Measurements from ENCODE around the gene F3.

The F3 gene

DNA sequence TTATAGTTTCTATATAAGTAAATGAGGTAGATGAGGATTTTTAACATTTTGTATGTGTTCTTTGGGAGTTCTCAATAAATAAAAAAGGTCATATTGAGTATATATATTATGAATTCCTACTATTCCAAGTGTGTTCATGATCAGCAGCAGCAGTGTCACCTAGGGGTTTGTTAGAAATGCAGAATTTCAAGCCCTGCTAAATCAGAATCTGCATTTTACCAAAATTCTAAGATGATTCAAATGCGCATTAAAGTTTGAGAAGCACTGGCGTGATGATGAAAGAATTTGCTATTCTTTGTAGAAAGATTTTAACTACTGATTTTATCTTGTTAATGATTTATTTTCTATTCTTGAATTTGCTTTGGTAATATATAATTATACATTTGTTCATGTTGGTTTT, 28.7 kb downstream of the F3 start:
- H3K4me3 Mint-ChIP-seq, result no peak overlapping the region
- H3K9me3 Mint-ChIP-seq, result no peaks in the 10 kb centered on the region
- H3K4me1 Mint-ChIP-seq, result no peaks in the 10 kb centered on the region
- H3K27ac Mint-ChIP-seq (ENCODE audit: low read depth), result no peak overlapping the region
- peaks cover 15% of the 10 kb centered on the region for H3K36me3 Mint-ChIP-seq (ENCODE audit: insufficient read depth)
- H3K27me3 Mint-ChIP-seq, result no peaks in the 10 kb centered on the region
- DNase-seq (ENCODE audit: low spot score in 2 of 2) (no peak), ATAC-seq (replicated peaks; ENCODE audit: extremely low read depth, poor library complexity, severe bottlenecking) (no peak)

DNA sequence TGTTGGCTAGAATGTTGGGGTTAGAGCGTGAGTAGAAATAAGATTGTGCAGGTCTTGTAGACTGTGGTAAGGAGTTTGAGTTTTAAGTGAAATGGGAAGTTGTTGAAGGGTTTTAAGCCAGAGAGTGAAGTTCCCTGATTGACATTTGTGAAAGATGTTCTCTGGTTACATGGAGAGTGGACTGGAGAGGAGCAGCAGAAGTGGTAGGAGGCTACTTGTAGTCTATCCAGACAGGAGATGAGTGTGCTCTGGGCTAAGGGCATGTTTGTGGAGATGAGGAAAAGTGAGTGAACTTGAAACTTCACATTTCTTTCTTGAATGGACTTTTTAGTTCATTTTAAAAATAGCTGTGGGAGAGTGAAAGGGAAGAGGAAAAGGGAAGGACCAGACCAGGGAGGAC, 37.0 kb downstream of the F3 start:
- Mint-ChIP-seq H3K36me3 (ENCODE audit: insufficient read depth) (peaks cover 40% of the 10 kb centered on the region), H3K27me3 (no peaks in the 10 kb centered on the region), H3K27ac (ENCODE audit: low read depth) (peak overlapping the region; percentile 15), H3K4me3 (no peak overlapping the region), H3K9me3 (no peaks in the 10 kb centered on the region), H3K4me1 (no peaks in the 10 kb centered on the region)
- no peak for DNase-seq (ENCODE audit: low spot score in 2 of 2)
- no peak for ATAC-seq (replicated peaks; ENCODE audit: extremely low read depth, poor library complexity, severe bottlenecking)

GRCh38 chr1:94503153-94503552, 38.4 kb downstream of the F3 start:
- Mint-ChIP-seq H3K27me3 (no peaks in the 10 kb centered on the region), H3K4me3 (no peak overlapping the region), H3K36me3 (ENCODE audit: insufficient read depth) (peaks cover 37% of the 10 kb centered on the region), H3K4me1 (no peaks in the 10 kb centered on the region), H3K9me3 (no peaks in the 10 kb centered on the region), H3K27ac (ENCODE audit: low read depth) (no peak overlapping the region)
- DNase-seq (ENCODE audit: low spot score in 2 of 2) (no peak), ATAC-seq (replicated peaks; ENCODE audit: extremely low read depth, poor library complexity, severe bottlenecking) (no peak)

GRCh38 chr1:94501935-94502334, 39.6 kb downstream of the F3 start:
- H3K27me3 Mint-ChIP-seq, result no peaks in the 10 kb centered on the region
- DNase-seq (ENCODE audit: low spot score in 2 of 2) (no peak), ATAC-seq (replicated peaks; ENCODE audit: extremely low read depth, poor library complexity, severe bottlenecking) (no peak)
- H3K9me3 Mint-ChIP-seq, result no peaks in the 10 kb centered on the region
- no peak overlapping the region for H3K4me3 Mint-ChIP-seq
- H3K36me3 Mint-ChIP-seq (ENCODE audit: insufficient read depth), result peaks cover 39% of the 10 kb centered on the region
- H3K27ac Mint-ChIP-seq (ENCODE audit: low read depth), result no peak overlapping the region
- no peaks in the 10 kb centered on the region for H3K4me1 Mint-ChIP-seq

DNA sequence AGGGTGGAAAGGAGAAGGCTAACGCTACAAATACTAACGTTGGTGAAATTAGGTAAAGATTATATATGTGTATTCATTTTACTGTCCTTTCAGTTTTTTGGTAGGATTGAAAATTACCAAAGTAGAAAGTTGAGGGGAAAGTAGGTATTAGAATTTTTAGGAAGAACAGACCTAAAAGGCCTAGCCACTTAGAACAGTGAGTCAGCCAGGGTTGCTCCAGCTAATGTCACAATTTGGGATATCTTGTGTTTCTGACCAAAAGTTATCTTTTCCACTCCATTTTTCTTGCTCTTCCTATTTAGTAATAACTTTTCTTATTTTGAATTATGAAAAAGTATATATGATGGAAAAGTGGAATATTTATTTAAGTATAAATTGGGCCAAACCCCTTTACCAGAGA, 40.1 kb downstream of the F3 start:
- Mint-ChIP-seq H3K4me1 (no peaks in the 10 kb centered on the region), H3K4me3 (no peak overlapping the region), H3K9me3 (no peaks in the 10 kb centered on the region), H3K36me3 (ENCODE audit: insufficient read depth) (peaks cover 39% of the 10 kb centered on the region), H3K27me3 (no peaks in the 10 kb centered on the region), H3K27ac (ENCODE audit: low read depth) (no peak overlapping the region)
- no peak for DNase-seq (ENCODE audit: low spot score in 2 of 2)
- no peak for ATAC-seq (replicated peaks; ENCODE audit: extremely low read depth, poor library complexity, severe bottlenecking)

- H3K27me3 Mint-ChIP-seq, result no peaks in the 10 kb centered on the region
- peaks cover 26% of the 10 kb centered on the region for H3K36me3 Mint-ChIP-seq (ENCODE audit: insufficient read depth)
- H3K27ac Mint-ChIP-seq (ENCODE audit: low read depth), result no peak overlapping the region
- ATAC-seq (replicated peaks; ENCODE audit: extremely low read depth, poor library complexity, severe bottlenecking) (no peak), DNase-seq (ENCODE audit: low spot score in 2 of 2) (no peak)
- no peaks in the 10 kb centered on the region for H3K9me3 Mint-ChIP-seq
- no peak overlapping the region for H3K4me3 Mint-ChIP-seq
- H3K4me1 Mint-ChIP-seq, result no peaks in the 10 kb centered on the region
Observed at GRCh38 chr1:94496076-94496755, 45.3 kb downstream of the F3 start.

DNA sequence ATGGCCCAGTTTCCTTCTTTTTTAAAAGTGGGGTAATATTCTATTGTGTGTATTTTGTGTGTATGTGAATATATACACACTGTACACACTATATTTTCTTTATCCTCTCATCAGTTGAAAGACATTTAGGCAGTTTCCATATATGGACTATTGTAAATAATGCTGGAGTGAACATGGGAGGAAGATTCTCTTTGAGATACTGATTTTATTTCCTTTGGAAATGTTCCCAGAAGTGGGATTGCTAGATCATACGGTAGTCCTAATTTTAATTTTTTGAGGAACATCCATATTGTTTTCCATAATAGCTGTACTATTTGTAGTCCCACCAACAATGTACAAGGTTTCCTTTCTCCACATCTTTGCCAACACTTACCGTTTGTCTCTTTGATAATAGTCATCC, 51.0 kb downstream of the F3 start:
- Mint-ChIP-seq H3K9me3 (no peaks in the 10 kb centered on the region), H3K27me3 (no peaks in the 10 kb centered on the region), H3K4me1 (no peaks in the 10 kb centered on the region), H3K36me3 (ENCODE audit: insufficient read depth) (peaks cover 18% of the 10 kb centered on the region), H3K4me3 (no peak overlapping the region), H3K27ac (ENCODE audit: low read depth) (no peak overlapping the region)
- ATAC-seq (replicated peaks; ENCODE audit: extremely low read depth, poor library complexity, severe bottlenecking) (no peak), DNase-seq (ENCODE audit: low spot score in 2 of 2) (no peak)

DNA sequence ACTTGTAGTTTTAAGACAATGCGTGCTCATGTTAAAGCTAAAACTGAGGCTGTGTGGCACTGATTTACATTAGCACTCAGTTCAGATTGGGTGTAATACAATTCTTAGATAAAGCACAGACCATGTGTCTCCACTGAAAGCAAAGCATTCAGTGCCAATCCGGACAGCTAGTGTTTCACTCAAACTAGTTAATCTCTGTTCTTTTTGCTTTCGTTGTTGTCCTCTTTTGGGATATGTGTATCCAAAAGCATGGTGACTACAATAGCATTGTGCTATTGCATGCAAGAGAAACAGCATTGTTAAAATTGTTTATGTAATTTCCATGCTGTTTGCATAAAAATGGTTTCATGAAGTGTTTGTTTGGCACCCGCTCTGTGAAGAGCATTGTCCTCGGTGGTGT, 54.6 kb downstream of the F3 start:
- Mint-ChIP-seq H3K27me3 (no peaks in the 10 kb centered on the region), H3K27ac (ENCODE audit: low read depth) (no peak overlapping the region), H3K4me3 (no peak overlapping the region), H3K4me1 (no peaks in the 10 kb centered on the region), H3K36me3 (ENCODE audit: insufficient read depth) (peaks cover 11% of the 10 kb centered on the region), H3K9me3 (no peaks in the 10 kb centered on the region)
- DNase-seq (ENCODE audit: low spot score in 2 of 2), result no peak
- ATAC-seq (replicated peaks; ENCODE audit: extremely low read depth, poor library complexity, severe bottlenecking), result no peak

DNA sequence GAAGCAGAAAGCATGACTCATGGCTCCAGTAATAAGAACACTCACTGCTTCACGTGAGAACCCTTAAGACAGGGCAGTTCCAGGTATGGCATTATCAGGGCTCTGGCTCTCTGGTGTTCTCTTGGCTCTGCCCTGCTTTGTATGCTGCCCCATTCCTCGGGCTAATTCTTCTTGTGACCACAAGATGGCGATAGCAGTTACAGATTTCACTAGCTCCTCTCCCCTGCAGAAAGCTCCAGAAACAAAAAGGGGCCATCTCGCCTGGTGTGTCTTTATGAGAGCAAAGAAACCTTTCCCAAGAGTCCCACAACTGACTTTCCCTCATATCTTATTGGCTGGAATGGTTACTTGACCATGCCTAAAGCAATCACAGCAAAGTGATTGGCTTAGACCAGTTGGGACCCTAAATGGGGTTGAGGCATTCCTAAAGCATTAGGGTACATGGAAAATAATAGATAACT, 60.1 kb downstream of the F3 start:
- Mint-ChIP-seq H3K9me3 (no peaks in the 10 kb centered on the region), H3K4me3 (no peak overlapping the region), H3K27me3 (no peaks in the 10 kb centered on the region), H3K27ac (ENCODE audit: low read depth) (no peak overlapping the region), H3K36me3 (ENCODE audit: insufficient read depth) (peaks cover 5% of the 10 kb centered on the region), H3K4me1 (no peaks in the 10 kb centered on the region)
- peak in 1 of 2 donors; percentile 16 for DNase-seq (ENCODE audit: low spot score in 2 of 2)
- ATAC-seq (replicated peaks; ENCODE audit: extremely low read depth, poor library complexity, severe bottlenecking), result peak; percentile 68

GRCh38 chr1:94479682-94480081, 61.9 kb downstream of the F3 start:
- no peak overlapping the region for H3K4me3 Mint-ChIP-seq
- H3K27ac Mint-ChIP-seq (ENCODE audit: low read depth), result no peak overlapping the region
- H3K9me3 Mint-ChIP-seq, result no peaks in the 10 kb centered on the region
- H3K27me3 Mint-ChIP-seq, result no peaks in the 10 kb centered on the region
- H3K36me3 Mint-ChIP-seq (ENCODE audit: insufficient read depth), result peaks cover 9% of the 10 kb centered on the region
- ATAC-seq (replicated peaks; ENCODE audit: extremely low read depth, poor library complexity, severe bottlenecking), result no peak
- DNase-seq (ENCODE audit: low spot score in 2 of 2), result no peak
- H3K4me1 Mint-ChIP-seq, result no peaks in the 10 kb centered on the region

All from central memory CD8-positive, alpha-beta T cell (primary cell).